SK-N-SH treated with all-trans-retinoic acid at 6 μM for 48 hours (cell line): ENCODE results near the gene DOP1B.

Source experiments
- BACH2 ChIP-seq: fragments of 250-450 bp; sonication (Bioruptor Pico); IDR thresholded peaks from 2 replicates; pipeline ENCODE4 v1.9.0; 2021; ENCODE audit warnings: mild to moderate bottlenecking, borderline replicate concordance
- RARB ChIP-seq: fragments of 250-450 bp; sonication (Bioruptor Pico); IDR thresholded peaks from 2 replicates; pipeline ENCODE4 v1.8.0; 2021; ENCODE audit warnings: mild to moderate bottlenecking, moderate library complexity
- TF ChIP-seq, protein P1 (sequence below): fragments of 250-450 bp; sonication (Bioruptor Pico); IDR thresholded peaks from 2 replicates; pipeline ENCODE4 v1.5.1; 2021; ENCODE audit warnings: mild to moderate bottlenecking, moderate library complexity

- no peak for TF ChIP-seq RARB
- TF ChIP-seq, protein P1, sequence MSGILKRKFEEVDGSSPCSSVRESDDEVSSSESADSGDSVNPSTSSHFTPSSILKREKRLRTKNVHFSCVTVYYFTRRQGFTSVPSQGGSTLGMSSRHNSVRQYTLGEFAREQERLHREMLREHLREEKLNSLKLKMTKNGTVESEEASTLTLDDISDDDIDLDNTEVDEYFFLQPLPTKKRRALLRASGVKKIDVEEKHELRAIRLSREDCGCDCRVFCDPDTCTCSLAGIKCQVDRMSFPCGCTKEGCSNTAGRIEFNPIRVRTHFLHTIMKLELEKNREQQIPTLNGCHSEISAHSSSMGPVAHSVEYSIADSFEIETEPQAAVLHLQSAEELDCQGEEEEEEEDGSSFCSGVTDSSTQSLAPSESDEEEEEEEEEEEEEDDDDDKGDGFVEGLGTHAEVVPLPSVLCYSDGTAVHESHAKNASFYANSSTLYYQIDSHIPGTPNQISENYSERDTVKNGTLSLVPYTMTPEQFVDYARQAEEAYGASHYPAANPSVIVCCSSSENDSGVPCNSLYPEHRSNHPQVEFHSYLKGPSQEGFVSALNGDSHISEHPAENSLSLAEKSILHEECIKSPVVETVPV: no peak
- TF ChIP-seq BACH2 (CRISPR knock-in tag): no peak
Measured at GRCh38 chr21:36170823-36171222, 14.2 kb downstream of the DOP1B start.
